GM20000 (cell line): ENCODE results near the gene CLMP.

Experiments used
- DNase-seq: peaks from one replicate; pipeline ENCODE4 v3.0.0; 2012; ENCODE audit warnings: low spot score
- CTCF ChIP-seq: IDR thresholded peaks from 2 replicates; pipeline ENCODE4 v1.5.1; 2012; ENCODE audit warnings: mild to moderate bottlenecking, control low read depth; ENCODE audit errors: extremely low read depth, missing control alignments

CLMP gene

GRCh38 chr11:123196060-123196714, 1.1 kb upstream of the CLMP start:
- DNase-seq = no peak
- no peak for TF ChIP-seq CTCF

GRCh38 chr11:123194337-123195187, 486 bp downstream of the CLMP start:
- no peak for TF ChIP-seq CTCF
- DNase-seq = peak; percentile 42

GRCh38 chr11:123193742-123194141, 1.3 kb downstream of the CLMP start:
- DNase-seq = no peak
- no peak for TF ChIP-seq CTCF

- no peak for TF ChIP-seq CTCF
- DNase-seq = no peak
These were observed 3.1 kb downstream of the CLMP start for GRCh38 chr11:123191939-123192338.

- no peak for DNase-seq
- no peak for TF ChIP-seq CTCF
These were observed 4.5 kb downstream of the CLMP start for GRCh38 chr11:123190518-123190917.

- TF ChIP-seq CTCF = no peak
- DNase-seq = no peak
These were observed 6.4 kb downstream of the CLMP start for GRCh38 chr11:123188508-123189165.
